Activated T-helper 9 cell treated with anti-CD3 and anti-CD28 coated beads, Interleukin-2, amount 50 U/mL, for 16 hours (primary cell): Measurements from ENCODE around the gene AOAH.

ENCODE experiments used
- DNase-seq: peaks from one replicate; pipeline ENCODE4 v3.0.0-alpha.2; 2020; ENCODE audit warnings: low read depth

AOAH gene

GRCh38 chr7:36690514-36691187, 33.6 kb downstream of the AOAH start:
- no peak for DNase-seq

- DNase-seq = no peak
Observed at GRCh38 chr7:36690041-36690440, 34.3 kb downstream of the AOAH start.

GRCh38 chr7:36686499-36686898, 37.8 kb downstream of the AOAH start:
- DNase-seq = peak; percentile 17

GRCh38 chr7:36684954-36685353, 39.3 kb downstream of the AOAH start:
- DNase-seq = no peak

GRCh38 chr7:36683695-36684357, 40.5 kb downstream of the AOAH start:
- DNase-seq = no peak

- DNase-seq = no peak
Observed at GRCh38 chr7:36683111-36683510, 41.2 kb downstream of the AOAH start.

GRCh38 chr7:36682102-36682501, 42.2 kb downstream of the AOAH start:
- no peak for DNase-seq

GRCh38 chr7:36677769-36678437, 46.4 kb downstream of the AOAH start:
- peak; percentile 49 for DNase-seq

- DNase-seq = no peak
Observed at GRCh38 chr7:36673703-36674102, 50.6 kb downstream of the AOAH start.

- no peak for DNase-seq
Observed at GRCh38 chr7:36671432-36671829, 52.9 kb downstream of the AOAH start.

GRCh38 chr7:36670585-36671431, 53.5 kb downstream of the AOAH start:
- DNase-seq = peak; percentile 43

- no peak for DNase-seq
Observed at GRCh38 chr7:36668750-36669149, 55.5 kb downstream of the AOAH start.

- DNase-seq = no peak
Observed at GRCh38 chr7:36668080-36668479, 56.2 kb downstream of the AOAH start.

GRCh38 chr7:36667007-36667745, 57.1 kb downstream of the AOAH start:
- no peak for DNase-seq

- DNase-seq = no peak
Observed at GRCh38 chr7:36663481-36663880, 60.8 kb downstream of the AOAH start.

GRCh38 chr7:36661135-36661840, 63.0 kb downstream of the AOAH start:
- DNase-seq = no peak

- no peak for DNase-seq
Observed at GRCh38 chr7:36659638-36660341, 64.5 kb downstream of the AOAH start.

- DNase-seq = no peak
Observed at GRCh38 chr7:36659172-36659516, 65.2 kb downstream of the AOAH start.

GRCh38 chr7:36658335-36659171, 65.7 kb downstream of the AOAH start:
- DNase-seq = no peak
